ENCODE results near the gene DRC7. TPM values are rescaled to one million over a fixed set of nuclear protein-coding genes. Genes with fewer than 3 reads are reported as not detected.

Gene DRC7
- total RNA-seq, 1 donor from 2014 or later: 0.41 TPM

- Histone ChIP-seq H4K20me1 (ENCODE audit: low read depth) (no peaks in the 10 kb centered on the region), H3K9ac (no peak overlapping the region), H3K4me3 (no peak overlapping the region), H3K4me1 (peaks cover 19% of the 10 kb centered on the region), H3F3A (ENCODE audit: low read depth) (peaks cover 10% of the 10 kb centered on the region), H3K79me2 (ENCODE audit: low read depth) (no peaks in the 10 kb centered on the region), H3K27ac (no peak overlapping the region), H2AFZ (replicated peaks) (no peak overlapping the region), H3K4me2 (no peak overlapping the region), H3K9me3 (ENCODE audit: low read depth) (no peaks in the 10 kb centered on the region), H3K27me3 (no peaks in the 10 kb centered on the region), H3K36me3 (no peaks in the 10 kb centered on the region)
- H3K36me3 Mint-ChIP-seq: no peaks in the 10 kb centered on the region
- H3K27me3 Mint-ChIP-seq (ENCODE audit: insufficient read depth, low read depth): peaks cover 3% of the 10 kb centered on the region
- H3K4me1 Mint-ChIP-seq: peaks cover 30% of the 10 kb centered on the region
- H3K4me3 Mint-ChIP-seq: no peak overlapping the region
- TF ChIP-seq EZH2 (IDR thresholded peaks at IDR 0.05) (no peak), EZH2phosphoT487 (IDR thresholded peaks at IDR 0.05) (no peak)
- no peak overlapping the region for H3K27ac Mint-ChIP-seq
- H3K9me3 Mint-ChIP-seq: no peaks in the 10 kb centered on the region
- no peak for DNase-seq (ENCODE audit: low spot score)
Observed at GRCh38 chr16:57679767-57680482, 14.7 kb upstream of the DRC7 start.

- H3K4me1 ChIP-seq: peaks cover 12% of the 10 kb centered on the region
- no peaks in the 10 kb centered on the region for H4K20me1 ChIP-seq (ENCODE audit: low read depth)
- H3K4me1 Mint-ChIP-seq: peaks cover 24% of the 10 kb centered on the region
- H3K9me3 Mint-ChIP-seq: no peaks in the 10 kb centered on the region
- peaks cover 3% of the 10 kb centered on the region for H3F3A ChIP-seq (ENCODE audit: low read depth)
- H3K27ac ChIP-seq: no peak overlapping the region
- TF ChIP-seq EZH2phosphoT487 (IDR thresholded peaks at IDR 0.05): no peak
- TF ChIP-seq EZH2 (IDR thresholded peaks at IDR 0.05): no peak
- TF ChIP-seq CTCF (IDR thresholded peaks at IDR 0.05): no peak
- H3K4me3 Mint-ChIP-seq: no peak overlapping the region
- H3K4me2 ChIP-seq: no peak overlapping the region
- H3K36me3 Mint-ChIP-seq: no peaks in the 10 kb centered on the region
- peak overlapping the region; percentile 42 for H3K27ac Mint-ChIP-seq
- DNase-seq (ENCODE audit: low spot score): no peak
- H3K27me3 ChIP-seq: no peaks in the 10 kb centered on the region
- H3K27me3 Mint-ChIP-seq (ENCODE audit: insufficient read depth, low read depth): peaks cover 3% of the 10 kb centered on the region
- H3K9ac ChIP-seq: no peak overlapping the region
- H3K36me3 ChIP-seq: no peaks in the 10 kb centered on the region
- H3K79me2 ChIP-seq (ENCODE audit: low read depth): no peaks in the 10 kb centered on the region
- H3K4me3 ChIP-seq: no peak overlapping the region
- H3K9me3 ChIP-seq (ENCODE audit: low read depth): no peaks in the 10 kb centered on the region
- no peak overlapping the region for H2AFZ ChIP-seq (replicated peaks)
Observed at GRCh38 chr16:57680842-57681375, 13.7 kb upstream of the DRC7 start.

- H3K27me3 Mint-ChIP-seq (ENCODE audit: insufficient read depth, low read depth): peaks cover 4% of the 10 kb centered on the region
- no peak for TF ChIP-seq EZH2 (IDR thresholded peaks at IDR 0.05)
- TF ChIP-seq EZH2phosphoT487 (IDR thresholded peaks at IDR 0.05): no peak
- no peak for TF ChIP-seq CTCF (IDR thresholded peaks at IDR 0.05)
- H3K9me3 Mint-ChIP-seq: no peaks in the 10 kb centered on the region
- no peak overlapping the region for H3K4me2 ChIP-seq
- H3K36me3 Mint-ChIP-seq: no peaks in the 10 kb centered on the region
- H3K4me1 ChIP-seq: no peaks in the 10 kb centered on the region
- H3K79me2 ChIP-seq (ENCODE audit: low read depth): no peaks in the 10 kb centered on the region
- peak overlapping the region; percentile 72 for H3K27ac Mint-ChIP-seq
- no peak overlapping the region for H3K9ac ChIP-seq
- H2AFZ ChIP-seq (replicated peaks): no peak overlapping the region
- no peaks in the 10 kb centered on the region for H3K9me3 ChIP-seq (ENCODE audit: low read depth)
- H4K20me1 ChIP-seq (ENCODE audit: low read depth): no peaks in the 10 kb centered on the region
- no peak overlapping the region for H3K4me3 Mint-ChIP-seq
- no peaks in the 10 kb centered on the region for H3F3A ChIP-seq (ENCODE audit: low read depth)
- H3K4me3 ChIP-seq: no peak overlapping the region
- H3K36me3 ChIP-seq: no peaks in the 10 kb centered on the region
- H3K4me1 Mint-ChIP-seq: peaks cover 15% of the 10 kb centered on the region
- no peaks in the 10 kb centered on the region for H3K27me3 ChIP-seq
- no peak for DNase-seq (ENCODE audit: low spot score)
- H3K27ac ChIP-seq: no peak overlapping the region
Observed at GRCh38 chr16:57681950-57682728, 12.5 kb upstream of the DRC7 start.

Measured in neural progenitor cell (in vitro differentiated cells).